Kidney epithelial cell (primary cell): ENCODE data around the gene UBAP2. TPM values are rescaled to one million over a fixed set of nuclear protein-coding genes. Genes with fewer than 3 reads are reported as not detected.
A peak's percentile ranks its signal among the peaks of the same experiment; 100 is the strongest.

ENCODE experiments used
- DNase-seq: peaks from one replicate; pipeline ENCODE4 v3.0.0-alpha.2; 2010; ENCODE audit warnings: low read depth
- H3K27me3 ChIP-seq: 2 replicates; pipeline ENCODE4 v1.6.0; 2011; ENCODE audit warnings: low read length; ENCODE audit not compliant: control insufficient read depth, insufficient read depth
- H3K36me3 ChIP-seq: 2 replicates; pipeline ENCODE4 v1.5.1; 2011; ENCODE audit warnings: low read length; ENCODE audit not compliant: control insufficient read depth, insufficient read depth
- H3K4me3 ChIP-seq: 2 replicates; pipeline ENCODE4 v1.5.1; 2011; ENCODE audit warnings: low read depth, mild to moderate bottlenecking, control low read depth, low read length
- CTCF ChIP-seq: IDR thresholded peaks from 2 replicates; pipeline ENCODE4 v1.5.1; 2011; ENCODE audit warnings: mild to moderate bottlenecking, moderate library complexity, low read length, control low read depth, inconsistent platforms; ENCODE audit not compliant: insufficient read depth, poor library complexity, severe bottlenecking
- total RNA-seq: library from RNA; depleted of rRNA; stranded (reverse); fragments of >200 nt; gene quantifications from 2 replicates; pipeline ENCODE4 v1.2.3, GENCODE V29; 2015

The UBAP2 gene
- total RNA-seq, 1 donor from 2014 or later = 25.5 TPM

DNA sequence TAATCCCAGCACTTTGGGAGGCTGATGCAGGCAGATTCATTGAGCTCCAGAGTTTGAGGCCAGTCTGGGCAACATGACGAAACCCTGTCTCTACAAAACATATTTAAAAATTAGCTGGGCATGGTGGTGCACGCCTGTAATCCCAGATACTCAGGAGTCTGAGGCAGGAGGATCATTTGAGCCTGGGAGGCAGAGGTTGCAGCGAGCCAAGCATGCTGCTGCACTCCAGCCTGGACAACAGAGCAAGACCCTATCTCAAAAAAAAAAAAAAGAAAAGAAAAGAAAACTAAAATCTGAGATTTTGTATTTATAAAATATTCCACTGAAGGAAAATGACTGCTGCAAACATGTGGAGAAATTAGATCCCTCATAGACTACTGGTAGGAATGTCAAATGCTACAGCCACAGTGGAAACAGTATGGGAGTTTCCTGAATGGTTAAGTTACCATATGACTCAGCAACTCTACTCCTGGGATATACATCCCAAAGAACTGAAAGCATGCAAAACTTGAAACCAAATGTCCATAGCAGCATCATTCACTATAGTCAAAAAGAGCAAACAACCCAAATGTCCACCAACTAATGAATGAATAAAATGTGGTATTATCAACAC, 106.1 kb downstream of the UBAP2 start:
- peaks cover 3% of the 10 kb centered on the region for H3K36me3 ChIP-seq
- peak; percentile 26 for TF ChIP-seq CTCF
- DNase-seq = peak; percentile 31
- H3K4me3 ChIP-seq = no peak overlapping the region
- H3K27me3 ChIP-seq = no peaks in the 10 kb centered on the region

- no peaks in the 10 kb centered on the region for H3K27me3 ChIP-seq
- H3K4me3 ChIP-seq = no peak overlapping the region
- no peak for DNase-seq
- peaks cover 3% of the 10 kb centered on the region for H3K36me3 ChIP-seq
- TF ChIP-seq CTCF = no peak
Measured at GRCh38 chr9:33939924-33940874, 108.5 kb downstream of the UBAP2 start.

DNA sequence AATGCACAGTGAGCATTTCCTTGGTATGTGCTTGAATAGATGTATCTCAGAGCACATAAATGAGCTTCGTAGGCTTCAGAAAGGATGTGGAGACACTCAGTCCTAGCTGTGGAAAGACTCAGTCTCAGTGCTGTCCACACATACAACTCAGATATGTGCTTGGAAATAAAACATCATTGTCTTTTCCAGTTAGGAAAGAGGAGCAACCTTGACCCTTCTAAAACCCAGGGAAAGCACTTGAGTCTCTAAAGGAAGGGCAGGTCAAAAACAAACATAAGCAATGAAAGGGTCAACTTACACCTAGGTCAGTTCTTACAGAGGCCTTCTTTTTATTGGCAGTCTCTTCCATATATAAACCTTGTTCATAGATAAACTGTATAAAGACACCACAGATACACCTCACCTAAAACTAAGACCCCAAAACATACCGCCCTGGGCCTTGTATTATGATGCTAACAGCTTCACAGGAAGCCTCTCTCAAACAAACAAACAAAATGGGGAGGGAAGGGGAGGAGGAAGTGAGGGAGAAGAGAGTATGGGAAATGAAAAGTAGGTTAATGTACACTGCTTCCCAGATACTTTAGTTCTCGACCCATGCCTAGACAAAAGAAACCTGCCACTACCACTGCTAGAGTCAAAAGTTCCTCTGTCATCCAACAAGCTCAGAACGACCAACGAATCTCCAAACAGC, 114.4 kb downstream of the UBAP2 start:
- no peak for DNase-seq
- no peak overlapping the region for H3K4me3 ChIP-seq
- TF ChIP-seq CTCF = no peak
- peaks cover 4% of the 10 kb centered on the region for H3K36me3 ChIP-seq
- H3K27me3 ChIP-seq = no peaks in the 10 kb centered on the region

GRCh38 chr9:33932078-33932807, 116.4 kb downstream of the UBAP2 start:
- DNase-seq = no peak
- Histone ChIP-seq H3K27me3 (no peaks in the 10 kb centered on the region), H3K4me3 (no peak overlapping the region), H3K36me3 (peaks cover 4% of the 10 kb centered on the region)
- no peak for TF ChIP-seq CTCF

DNA sequence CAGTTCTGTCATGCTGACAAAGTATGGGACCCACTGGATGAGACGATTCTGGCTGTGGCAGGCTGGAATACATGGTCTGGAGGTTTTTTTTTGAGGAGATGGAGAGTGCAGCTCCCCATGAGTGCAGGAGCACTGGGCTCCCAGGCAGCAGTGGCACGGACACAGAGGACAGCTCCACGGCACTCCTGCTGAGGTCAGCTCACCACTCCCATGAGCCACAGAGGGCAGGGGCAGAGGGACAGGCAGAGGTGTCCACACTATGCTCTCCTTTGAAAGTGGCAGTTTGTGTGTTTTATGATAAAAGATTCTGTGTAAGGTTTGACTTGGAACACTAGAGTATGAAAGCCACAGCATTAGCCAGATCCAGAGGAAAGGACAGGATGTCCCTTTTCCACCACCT, 117.4 kb downstream of the UBAP2 start:
- TF ChIP-seq CTCF = no peak
- no peak for DNase-seq
- Histone ChIP-seq H3K4me3 (no peak overlapping the region), H3K36me3 (peaks cover 6% of the 10 kb centered on the region), H3K27me3 (no peaks in the 10 kb centered on the region)
